RWPE1 (cell line): ENCODE measurements around the gene SOX18.

Source experiments
- CTCF ChIA-PET: fragments of 350-600 bp; sonication (Branson Sonifier 250); formaldehyde crosslinking; extraction: SDS; loops from one replicate; lab custom pipeline; 2021; lab: Yijun Ruan, JAX
- POLR2A ChIA-PET: fragments of 400-600 bp; formaldehyde crosslinking; extraction: SDS; loops from one replicate; lab custom pipeline; 2020; ENCODE audit warnings: antibody characterized with exemption; ENCODE audit not compliant: low non-redundant PET; lab: Yijun Ruan, JAX
- DNase-seq: peaks from one replicate; pipeline ENCODE4 v3.0.0; 2012; ENCODE audit warnings: low spot score
- H3K27ac ChIP-seq: fragments of 450-650 bp; 2 replicates; pipeline ENCODE4 v1.5.1; 2017
- TF ChIP-seq, protein P1 (sequence below): fragments of 450-650 bp; conservative IDR thresholded peaks from 2 replicates; pipeline ENCODE4 v1.5.1; 2017; ENCODE audit warnings: low read depth, mild to moderate bottlenecking

The SOX18 gene

DNA sequence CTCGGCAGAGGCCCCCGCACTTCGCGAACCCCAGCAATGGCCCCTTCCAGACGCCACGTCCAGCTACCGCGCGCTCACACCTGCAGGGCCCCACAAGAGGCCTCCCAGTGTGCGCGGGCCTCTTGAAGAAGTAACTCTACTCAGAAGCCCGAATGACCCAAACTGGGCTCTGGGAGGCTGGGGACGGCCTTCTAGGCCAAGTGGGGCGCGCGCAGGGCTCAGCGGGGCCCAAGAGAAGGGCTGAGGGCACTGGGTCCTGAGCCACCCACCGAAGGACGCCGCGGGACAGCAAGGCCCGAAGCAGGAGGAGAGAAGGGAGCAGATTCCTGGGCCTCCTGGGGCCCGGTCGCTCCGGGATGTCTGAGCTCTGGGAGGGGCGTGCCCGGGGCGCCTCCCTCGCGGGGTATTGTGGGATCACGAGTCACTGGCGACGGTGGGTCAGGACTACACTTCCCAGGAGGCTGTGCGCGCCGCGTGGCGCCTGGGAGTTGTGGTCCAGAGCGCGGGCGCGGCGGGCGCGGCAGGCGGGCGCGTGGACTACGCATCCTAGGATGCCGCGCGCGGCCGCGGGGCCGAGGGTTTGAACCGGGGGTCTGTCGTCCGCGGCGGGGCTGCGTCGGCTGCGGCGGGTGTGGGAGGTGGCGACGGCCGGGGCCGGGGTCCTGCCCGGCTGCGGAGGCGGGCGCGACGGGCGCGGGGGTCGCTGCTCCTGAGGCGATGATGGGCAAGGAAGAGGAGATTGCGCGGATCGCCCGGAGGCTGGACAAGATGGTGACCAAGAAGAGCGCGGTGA, 13.4 kb upstream of the SOX18 start, which contains the start of gene TCEA2:
TCEA2 (plus strand) TSS at position 603 of the 793 bp plus-strand sequence; CDS start at position 718, 115 bp downstream.
- POLR2A ChIA-PET, result interaction anchor here (0.6 to 1.0 kb wide), 6 partner anchors 10 to 199 kb away, joined by 3 to 8 read pairs (median 4); no protein-coding TSS in a partner anchor
- CTCF ChIA-PET, result interaction anchor here (1.0 to 6.5 kb wide), 3 partner anchors 13 to 24 kb away, joined by 4 to 98 read pairs (median 6); partner anchors contain the start of gene C20orf204
- H3K27ac ChIP-seq, result peak within 1 kb of the TSS; percentile 83
- TF ChIP-seq, protein P1, sequence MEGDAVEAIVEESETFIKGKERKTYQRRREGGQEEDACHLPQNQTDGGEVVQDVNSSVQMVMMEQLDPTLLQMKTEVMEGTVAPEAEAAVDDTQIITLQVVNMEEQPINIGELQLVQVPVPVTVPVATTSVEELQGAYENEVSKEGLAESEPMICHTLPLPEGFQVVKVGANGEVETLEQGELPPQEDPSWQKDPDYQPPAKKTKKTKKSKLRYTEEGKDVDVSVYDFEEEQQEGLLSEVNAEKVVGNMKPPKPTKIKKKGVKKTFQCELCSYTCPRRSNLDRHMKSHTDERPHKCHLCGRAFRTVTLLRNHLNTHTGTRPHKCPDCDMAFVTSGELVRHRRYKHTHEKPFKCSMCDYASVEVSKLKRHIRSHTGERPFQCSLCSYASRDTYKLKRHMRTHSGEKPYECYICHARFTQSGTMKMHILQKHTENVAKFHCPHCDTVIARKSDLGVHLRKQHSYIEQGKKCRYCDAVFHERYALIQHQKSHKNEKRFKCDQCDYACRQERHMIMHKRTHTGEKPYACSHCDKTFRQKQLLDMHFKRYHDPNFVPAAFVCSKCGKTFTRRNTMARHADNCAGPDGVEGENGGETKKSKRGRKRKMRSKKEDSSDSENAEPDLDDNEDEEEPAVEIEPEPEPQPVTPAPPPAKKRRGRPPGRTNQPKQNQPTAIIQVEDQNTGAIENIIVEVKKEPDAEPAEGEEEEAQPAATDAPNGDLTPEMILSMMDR, result no peak
- DNase-seq, result peak; percentile 99

DNA sequence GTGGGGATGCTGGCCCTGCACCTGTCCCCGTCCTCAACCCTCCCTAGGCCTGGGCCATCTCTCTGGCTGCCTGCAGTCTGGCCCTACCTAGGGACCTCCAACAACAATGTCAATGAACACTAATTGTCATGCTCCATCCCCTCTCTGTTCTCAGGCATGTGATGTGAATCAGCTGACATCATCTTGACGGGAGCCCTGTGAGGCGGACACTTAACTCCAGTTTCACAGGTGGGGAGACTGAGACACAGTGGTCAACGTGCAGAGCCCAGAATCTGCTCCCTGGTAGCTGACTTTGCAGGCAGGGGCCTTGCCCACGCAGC, 12.8 kb upstream of the SOX18 start:
- DNase-seq, result no peak
- H3K27ac ChIP-seq, result peak overlapping the region; percentile 83
- CTCF ChIA-PET, result interaction anchor here (1.0 to 6.5 kb wide), 3 partner anchors 12 to 24 kb away, joined by 4 to 98 read pairs (median 6); partner anchors contain the start of gene C20orf204
- POLR2A ChIA-PET, result interaction anchor here (0.8 to 1.0 kb wide), 2 partner anchors 25 to 199 kb away, joined by 3 to 4 read pairs; no protein-coding TSS in a partner anchor
- TF ChIP-seq, protein P1, result no peak

DNA sequence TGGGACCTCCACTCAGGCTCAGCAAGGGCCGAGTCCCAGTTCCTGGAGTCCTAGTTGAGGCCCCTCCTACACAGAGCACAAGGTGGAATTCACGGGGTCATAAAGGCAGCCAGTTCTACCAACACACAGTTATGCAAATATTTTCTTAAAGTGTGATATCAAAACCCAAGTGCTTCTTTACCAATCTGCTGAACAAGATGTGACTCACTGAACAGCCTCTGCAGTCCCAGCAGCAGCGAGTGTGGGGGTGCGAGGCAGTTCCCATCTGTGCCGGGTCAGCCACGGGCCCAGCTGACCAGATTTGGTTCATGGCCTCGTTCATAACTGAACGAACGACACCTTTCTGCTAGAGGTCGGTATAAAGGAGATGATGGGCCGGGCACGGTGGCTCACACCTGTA, 9.1 kb upstream of the SOX18 start:
- CTCF ChIA-PET, result interaction anchor here (0.6 to 6.5 kb wide), 8 partner anchors 20 to 872 kb away, joined by 3 to 98 read pairs (median 5); partner anchors contain the start of genes C20orf204, OPRL1 and RGS19
- H3K27ac ChIP-seq, result no peak overlapping the region
- DNase-seq, result no peak
- POLR2A ChIA-PET, result no interaction called here
- TF ChIP-seq, protein P1, result no peak

DNA sequence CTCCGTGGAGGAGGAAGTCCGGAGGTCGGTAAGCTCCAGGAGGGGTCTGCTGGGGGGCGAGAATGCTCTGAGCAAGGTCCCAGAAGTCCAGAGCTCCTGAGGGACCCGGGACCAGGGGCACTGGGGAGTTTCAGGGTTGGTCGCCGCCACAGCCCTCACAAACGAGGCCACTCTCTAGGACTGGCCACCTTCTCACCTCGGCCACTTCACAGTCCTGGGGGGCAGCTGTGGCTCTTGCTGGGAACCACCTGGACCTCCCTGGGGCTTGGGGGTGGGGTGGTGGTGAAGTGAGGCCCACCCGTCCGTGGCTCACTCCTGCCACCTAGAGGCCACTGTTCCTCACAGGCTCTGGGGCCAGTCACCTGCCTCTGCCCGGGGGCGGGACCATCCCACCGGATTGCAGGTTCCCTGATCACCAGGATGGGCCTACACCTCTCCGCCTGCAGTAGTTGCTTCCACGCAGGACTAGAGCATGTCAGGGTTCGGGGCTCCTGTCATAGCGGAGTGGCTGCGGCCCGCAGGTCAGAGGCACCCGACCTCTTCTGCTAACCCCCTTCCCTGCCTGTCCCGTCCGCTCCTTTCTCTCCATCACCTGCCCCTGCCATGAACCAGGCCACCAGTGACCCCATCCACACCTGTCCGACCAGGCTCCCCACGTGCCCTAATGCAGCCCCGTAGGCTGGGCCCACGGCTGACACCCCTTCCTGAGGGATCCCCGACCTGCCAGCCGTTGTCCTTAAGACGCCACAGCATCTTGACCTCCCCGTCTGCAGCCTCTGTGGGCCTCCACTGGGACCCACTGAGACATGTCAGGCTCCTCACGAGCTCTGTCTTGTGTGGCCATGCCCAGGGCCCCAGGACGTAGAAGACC, 8.4 kb upstream of the SOX18 start:
- DNase-seq, result peak; percentile 92

DNA sequence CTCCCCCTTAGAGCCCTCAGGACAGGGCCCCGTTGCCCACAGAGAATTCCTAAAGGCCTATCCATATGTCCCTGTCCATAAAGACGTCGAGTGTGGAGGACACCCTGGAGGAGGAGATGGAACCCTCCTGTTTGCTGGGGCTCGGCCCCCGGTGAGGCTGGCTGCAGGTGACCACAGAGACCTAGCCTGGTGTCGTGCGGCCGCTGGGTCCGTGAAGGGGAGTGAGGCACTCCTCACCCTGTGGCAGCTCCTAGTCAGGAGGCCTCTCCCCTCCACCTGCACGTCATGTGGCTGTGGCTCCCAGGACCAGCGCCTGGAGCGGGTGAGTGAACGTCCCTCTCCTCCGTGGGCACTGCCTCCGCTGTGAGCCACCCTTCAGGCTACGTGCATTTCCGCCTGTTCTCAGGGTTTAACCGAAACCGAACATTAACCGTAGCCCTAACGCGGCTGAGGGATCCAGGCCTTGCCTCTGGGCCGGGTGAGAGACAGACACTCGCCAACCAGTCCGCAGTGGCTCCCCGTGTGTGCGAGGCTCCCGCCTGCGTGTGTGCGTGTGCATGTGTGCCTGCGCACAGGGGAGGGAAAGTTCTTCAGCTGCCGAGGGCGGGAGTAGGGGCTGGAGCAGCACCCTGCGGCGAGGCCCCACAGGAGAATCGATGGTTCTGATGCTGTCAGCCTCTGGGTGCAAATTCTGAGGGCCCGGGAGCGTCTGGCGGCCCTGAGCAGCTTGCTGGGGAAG, 7.6 kb upstream of the SOX18 start:
- TF ChIP-seq, protein P1, result no peak
- DNase-seq, result no peak
- CTCF ChIA-PET, result interaction anchor here (0.6 to 6.5 kb wide), 16 partner anchors 8 to 523 kb away, joined by 3 to 98 read pairs (median 4); partner anchors contain the start of genes C20orf204, OPRL1, RGS19 and SOX18
- POLR2A ChIA-PET, result no interaction called here
- no peak overlapping the region for H3K27ac ChIP-seq

More for the DNA sequence above, 8.4 kb upstream of the SOX18 start:
- H3K27ac ChIP-seq, result no peak overlapping the region
- TF ChIP-seq, protein P1, result peak; percentile 99
- ChIA-PET CTCF (interaction anchor here (0.5 to 6.5 kb wide), 18 partner anchors 8 to 900 kb away, joined by 3 to 98 read pairs (median 4); partner anchors contain the start of genes C20orf204, OPRL1, RGS19 and SOX18), POLR2A (no interaction called here)
